ENCODE data around the gene SH3TC2.
"Not testable (repeated sequence)": the region's sequence is repeated elsewhere in the genome, so short reads cannot be mapped to it uniquely, and the experiment has no call there.

The SH3TC2 gene

DNA sequence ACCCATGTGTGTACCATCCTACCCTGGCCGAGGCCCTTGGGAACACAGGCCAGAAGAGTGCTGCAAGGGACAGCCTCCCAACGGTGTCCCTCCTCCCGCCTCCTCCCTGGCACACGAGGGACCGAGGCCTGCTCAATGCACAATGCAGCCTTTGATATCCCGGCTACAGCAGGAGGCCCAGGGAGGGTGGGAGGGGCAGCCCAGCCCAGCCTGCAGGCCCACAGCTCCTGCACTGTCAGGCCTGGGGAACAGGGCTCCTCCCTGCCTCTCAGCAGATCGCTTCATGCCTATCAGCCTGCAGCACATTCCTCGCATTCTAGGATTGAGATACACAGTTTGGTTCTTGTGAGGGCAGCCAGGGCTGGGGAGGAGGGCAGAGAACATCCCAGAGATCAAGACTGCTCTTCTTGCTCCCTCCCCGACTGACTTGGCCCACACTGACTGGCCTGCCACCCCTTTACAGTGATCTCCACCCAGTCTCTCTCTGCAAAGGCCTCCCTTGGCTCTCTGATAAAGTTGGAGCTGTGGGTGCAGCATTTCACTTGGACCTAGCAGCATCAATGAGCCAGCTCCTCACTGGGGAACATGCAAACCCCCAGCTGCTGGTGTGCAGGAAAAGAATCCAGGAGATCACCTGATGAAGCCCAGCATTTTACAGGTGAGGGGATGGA, at the start of gene SH3TC2:
Gene SH3TC2, minus strand, starts transcription at position 46 of the 671 bp plus-strand sequence. Its CDS starts 40 bp downstream, at position 6.
- DNase-seq = no peak

- no peak for DNase-seq
These were observed 47.5 kb upstream of the SH3TC2 start for GRCh38 chr5:149110406-149110805.

DNA sequence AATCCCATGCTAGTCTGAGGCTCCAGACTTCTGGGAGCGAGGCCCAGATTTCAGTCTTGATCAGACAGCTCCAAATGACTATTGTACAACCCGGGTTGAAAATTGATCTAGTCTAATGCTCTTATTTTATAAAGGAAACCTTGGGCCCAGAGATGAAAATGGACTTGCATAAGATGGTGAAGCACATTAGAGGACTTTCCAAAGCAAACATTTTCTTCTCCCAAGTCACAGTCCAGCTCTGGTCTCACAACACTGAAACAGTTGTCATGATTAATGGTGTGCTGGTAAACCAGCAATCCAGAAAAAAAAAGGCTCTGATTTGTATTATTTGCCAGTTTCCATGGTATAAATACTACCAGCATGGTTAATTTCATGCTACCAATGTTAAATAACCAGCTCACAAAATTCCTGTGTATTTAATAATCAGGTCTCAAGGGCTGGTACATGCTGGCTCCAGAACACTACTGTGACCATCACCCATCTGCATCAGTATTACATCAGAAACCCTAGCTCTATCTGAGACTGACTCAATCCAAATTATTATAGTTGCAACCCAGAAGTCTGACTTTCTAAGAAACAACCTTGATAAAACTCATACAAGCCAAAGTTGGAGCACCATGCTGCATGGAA, 45.9 kb upstream of the SH3TC2 start:
- DNase-seq = no peak

- no peak for DNase-seq
These were observed 37.5 kb upstream of the SH3TC2 start for GRCh38 chr5:149100331-149100730.

GRCh38 chr5:149099920-149100319, 37.1 kb upstream of the SH3TC2 start:
- DNase-seq = no peak

GRCh38 chr5:149094996-149095395, 32.1 kb upstream of the SH3TC2 start:
- no peak for DNase-seq

- no peak for DNase-seq
These were observed 30.8 kb upstream of the SH3TC2 start for GRCh38 chr5:149093625-149094024.

GRCh38 chr5:149089796-149090195, 26.9 kb upstream of the SH3TC2 start:
- no peak for DNase-seq

- DNase-seq = no peak
These were observed 25.8 kb upstream of the SH3TC2 start for GRCh38 chr5:149088686-149089085.

GRCh38 chr5:149083846-149084245, 21.0 kb upstream of the SH3TC2 start:
- no peak for DNase-seq

DNA sequence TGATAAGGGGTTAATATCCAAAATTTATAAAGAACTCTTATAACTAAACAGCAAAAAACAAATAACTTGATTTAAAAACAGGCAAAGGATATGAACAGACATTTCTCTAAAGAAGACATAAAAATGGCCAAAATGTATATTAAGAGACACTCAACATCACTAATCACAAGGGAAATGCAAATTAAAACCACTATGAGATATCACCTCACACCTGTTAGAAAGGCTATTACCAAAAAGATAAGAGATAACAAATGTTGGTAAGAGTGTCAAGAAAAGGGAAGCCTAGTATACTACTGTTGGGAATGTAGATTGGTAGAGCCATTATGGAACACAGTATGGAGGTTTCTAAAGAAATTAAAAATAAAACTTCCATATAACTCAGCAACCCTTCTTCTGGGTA, 19.4 kb upstream of the SH3TC2 start:
- no peak for DNase-seq

- no peak for DNase-seq
These were observed 17.4 kb upstream of the SH3TC2 start for GRCh38 chr5:149080294-149080693.

- DNase-seq = no peak
These were observed 17.0 kb upstream of the SH3TC2 start for GRCh38 chr5:149079883-149080282.

DNA sequence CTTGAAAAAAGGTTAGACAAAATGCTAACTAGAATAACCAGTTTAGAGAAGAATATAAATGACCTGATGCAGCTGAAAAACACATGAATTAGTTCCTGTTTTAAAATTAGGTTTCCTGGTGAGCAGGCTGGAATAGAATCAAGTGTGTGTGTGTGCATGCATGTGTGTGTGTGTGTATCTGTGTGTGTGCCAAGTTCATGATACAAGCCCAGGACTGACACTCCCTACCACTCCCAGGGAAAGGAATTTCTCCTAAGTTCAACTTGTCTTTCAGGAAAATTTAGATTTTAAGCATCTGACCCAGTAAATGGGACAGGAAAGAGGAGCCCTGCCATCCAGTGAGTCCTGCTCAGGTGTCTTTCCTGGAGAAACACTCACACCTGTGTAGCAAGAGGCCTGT, 11.2 kb upstream of the SH3TC2 start:
- DNase-seq = not testable (repeated sequence)

GRCh38 chr5:149073213-149073612, 10.4 kb upstream of the SH3TC2 start:
- no peak for DNase-seq

- DNase-seq = no peak
These were observed 9.9 kb upstream of the SH3TC2 start for GRCh38 chr5:149072791-149073190.

GRCh38 chr5:149072376-149072775, 9.5 kb upstream of the SH3TC2 start:
- no peak for DNase-seq

- no peak for DNase-seq
These were observed 8.9 kb upstream of the SH3TC2 start for GRCh38 chr5:149071756-149072155.

DNA sequence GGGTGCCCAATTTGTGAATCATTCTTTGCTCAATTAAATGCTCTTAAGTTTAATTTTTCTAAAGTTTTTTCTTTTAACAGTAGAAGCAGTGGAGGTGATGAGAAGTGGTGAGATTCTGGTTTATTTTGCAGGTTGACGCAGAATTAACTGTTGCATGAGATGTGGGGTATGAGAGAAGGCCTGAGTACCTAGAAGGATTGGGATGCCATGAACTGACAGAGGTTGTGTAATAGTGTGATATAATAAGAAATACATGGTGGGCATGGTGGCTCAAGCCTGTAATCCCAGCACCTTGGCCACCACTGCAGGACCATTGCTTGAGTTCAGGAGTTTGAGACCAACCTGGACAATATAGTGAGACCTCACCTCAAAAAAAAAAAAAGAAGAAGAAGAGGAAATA, 8.4 kb upstream of the SH3TC2 start:
- no peak for DNase-seq

DNA sequence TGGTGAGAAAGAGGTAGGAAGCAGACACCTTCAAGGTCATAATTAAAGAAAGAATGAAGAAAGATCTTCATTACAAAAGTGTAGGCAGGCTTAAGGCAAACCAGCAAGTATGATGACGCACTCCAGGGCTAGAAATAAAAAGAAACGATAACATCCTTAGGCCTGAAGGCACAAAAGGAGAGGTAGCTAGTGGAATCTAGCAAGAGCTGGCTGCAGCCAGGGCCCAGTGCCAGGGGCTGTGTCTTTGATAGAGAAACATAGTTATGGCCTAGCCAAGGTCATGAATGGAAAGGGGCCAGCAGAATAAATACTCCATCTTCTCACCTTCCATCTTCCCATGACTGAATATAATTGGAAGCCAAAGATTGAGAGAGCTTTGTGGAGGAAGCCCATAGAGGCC, 6.8 kb upstream of the SH3TC2 start:
- DNase-seq = no peak

DNA sequence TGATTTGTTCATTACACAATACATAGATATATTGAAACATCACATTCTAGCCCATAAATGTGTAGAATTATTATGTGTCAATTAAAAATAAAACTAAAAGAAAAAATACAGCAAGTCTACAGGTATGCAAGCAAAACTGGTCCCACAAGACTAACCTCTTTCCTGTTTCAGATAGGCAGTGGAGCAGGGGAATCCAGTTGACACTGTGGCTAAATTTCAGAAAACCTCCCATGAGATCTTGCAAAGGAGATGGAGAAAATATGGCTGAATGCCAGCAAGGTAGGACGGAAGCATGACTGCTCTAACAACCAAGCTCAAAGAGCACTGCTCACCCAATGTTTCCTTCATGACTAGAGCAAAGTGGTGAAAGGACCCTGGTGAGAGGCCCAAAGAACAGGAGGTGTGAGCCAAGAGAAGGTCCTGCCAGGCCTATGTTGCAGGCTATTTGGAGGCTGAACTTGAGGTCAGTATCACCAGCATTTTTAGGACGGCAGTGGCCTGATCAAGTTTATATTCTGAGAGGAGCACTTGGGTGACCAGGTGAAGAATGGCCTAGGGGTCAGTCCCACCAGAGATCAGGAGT, 1.1 kb upstream of the SH3TC2 start:
- no peak for DNase-seq

DNA sequence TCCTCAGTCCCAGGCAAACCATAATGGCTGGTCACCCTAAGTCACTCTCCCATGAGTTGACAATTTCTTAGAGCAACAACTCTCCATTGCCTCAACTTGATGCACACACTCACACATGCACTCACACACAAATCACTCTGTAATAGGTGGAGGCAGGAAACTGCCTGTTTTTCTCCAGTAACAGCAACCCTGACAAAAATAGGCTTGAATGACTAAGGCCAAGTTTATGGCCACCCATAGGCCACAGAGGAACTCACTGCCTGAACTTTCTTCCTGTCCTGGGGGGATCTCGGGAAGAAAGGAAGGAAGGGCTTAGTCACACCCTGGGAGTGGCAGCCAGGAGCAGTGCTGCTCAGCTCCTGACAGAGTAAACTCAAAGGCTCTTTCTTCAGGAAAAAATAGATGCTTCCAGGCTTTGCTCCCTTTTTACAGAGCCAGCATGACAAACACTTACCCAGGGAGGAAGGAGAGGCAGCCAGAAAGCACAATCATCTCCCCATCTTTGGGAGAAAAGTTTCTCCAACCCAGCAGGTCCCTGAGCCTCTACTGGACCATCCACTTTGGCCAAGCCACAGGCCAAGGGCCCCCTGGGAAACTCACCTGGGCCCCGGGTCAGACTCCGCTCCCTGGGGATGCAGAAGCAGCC, 368 bp downstream of the SH3TC2 start:
- DNase-seq = no peak

DNA sequence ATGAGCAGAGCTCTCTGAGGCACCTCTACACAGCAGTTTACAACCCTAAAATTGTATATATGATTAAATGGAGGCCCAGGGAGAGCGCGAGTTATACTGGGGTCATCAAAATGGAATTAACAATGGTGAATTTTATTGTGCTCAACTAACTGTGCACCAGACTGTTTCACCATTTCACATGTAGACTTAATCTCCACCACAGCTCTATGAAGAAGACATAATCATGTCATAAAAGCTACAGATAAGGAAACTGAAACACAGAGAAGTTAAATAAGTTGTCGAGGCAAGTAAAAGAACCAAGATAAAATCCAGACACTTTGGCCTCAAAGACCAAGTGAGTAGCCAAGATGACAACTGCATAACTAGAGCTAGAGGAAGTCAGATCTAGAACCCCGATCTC, 1.5 kb downstream of the SH3TC2 start:
- no peak for DNase-seq

DNA sequence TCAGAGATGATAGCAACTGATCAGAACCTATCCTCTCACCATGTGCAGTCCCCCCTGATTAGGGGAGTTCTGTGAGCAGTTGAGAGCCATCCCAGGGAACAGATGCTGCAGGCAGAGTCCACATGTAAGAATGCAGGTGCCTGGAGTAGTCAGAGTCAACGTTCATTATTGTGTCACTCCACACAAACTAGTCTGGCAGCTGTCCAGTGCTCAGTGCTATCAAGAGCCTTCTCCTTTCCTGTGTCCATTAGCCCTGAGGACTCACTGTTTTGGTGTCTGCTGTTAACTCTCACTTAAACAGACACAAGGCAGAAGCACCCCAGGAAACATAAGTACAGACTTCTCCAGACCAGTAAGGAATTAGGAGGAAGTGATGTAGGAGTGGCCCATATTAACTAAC, 2.5 kb downstream of the SH3TC2 start:
- no peak for DNase-seq
